ENCODE measurements around the gene BPIFB2.

DNA sequence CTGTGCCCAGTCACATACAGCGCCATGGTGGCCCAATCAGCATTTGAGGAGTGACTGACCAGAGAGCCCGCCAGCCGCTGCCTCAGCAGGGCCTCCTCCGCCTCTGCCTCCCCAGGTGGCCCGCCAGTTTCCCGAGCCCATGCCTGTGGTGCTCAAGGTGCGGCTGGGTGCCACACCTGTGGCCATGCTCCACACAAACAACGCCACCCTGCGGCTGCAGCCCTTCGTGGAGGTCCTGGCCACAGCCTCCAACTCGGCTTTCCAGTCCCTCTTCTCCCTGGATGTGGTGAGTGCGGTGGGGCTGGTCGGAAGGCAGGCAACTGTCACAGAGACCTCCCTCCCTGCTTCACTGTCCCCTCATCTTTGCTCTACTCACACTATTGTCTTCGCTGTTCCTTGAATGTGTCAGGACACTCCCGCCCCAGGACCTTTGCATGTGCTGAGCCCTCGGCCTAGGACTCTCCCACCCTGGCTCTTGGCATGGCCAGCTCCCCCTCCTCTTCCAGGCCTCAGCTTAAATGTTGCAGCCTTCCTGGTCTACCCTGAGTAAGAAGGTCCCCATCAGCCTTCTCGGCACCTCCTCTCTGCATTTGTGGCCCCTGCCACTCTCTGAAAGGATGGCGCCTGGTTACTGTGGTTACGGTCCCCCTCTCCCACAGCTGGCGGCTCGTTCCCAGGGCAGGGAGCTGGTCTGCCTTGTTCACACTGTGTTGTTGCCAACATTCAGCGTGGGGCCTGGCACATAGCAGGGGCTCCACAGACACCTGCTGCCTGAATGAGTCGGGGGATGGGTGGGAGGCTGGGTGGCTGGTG is 12.2 kb downstream of the BPIFB2 start:
- TF ChIP-seq, protein P1, sequence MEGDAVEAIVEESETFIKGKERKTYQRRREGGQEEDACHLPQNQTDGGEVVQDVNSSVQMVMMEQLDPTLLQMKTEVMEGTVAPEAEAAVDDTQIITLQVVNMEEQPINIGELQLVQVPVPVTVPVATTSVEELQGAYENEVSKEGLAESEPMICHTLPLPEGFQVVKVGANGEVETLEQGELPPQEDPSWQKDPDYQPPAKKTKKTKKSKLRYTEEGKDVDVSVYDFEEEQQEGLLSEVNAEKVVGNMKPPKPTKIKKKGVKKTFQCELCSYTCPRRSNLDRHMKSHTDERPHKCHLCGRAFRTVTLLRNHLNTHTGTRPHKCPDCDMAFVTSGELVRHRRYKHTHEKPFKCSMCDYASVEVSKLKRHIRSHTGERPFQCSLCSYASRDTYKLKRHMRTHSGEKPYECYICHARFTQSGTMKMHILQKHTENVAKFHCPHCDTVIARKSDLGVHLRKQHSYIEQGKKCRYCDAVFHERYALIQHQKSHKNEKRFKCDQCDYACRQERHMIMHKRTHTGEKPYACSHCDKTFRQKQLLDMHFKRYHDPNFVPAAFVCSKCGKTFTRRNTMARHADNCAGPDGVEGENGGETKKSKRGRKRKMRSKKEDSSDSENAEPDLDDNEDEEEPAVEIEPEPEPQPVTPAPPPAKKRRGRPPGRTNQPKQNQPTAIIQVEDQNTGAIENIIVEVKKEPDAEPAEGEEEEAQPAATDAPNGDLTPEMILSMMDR (optimal IDR thresholded peaks at IDR 0.05 in 1 of 3, IDR thresholded peaks at IDR 0.05 in 1 of 3, conservative IDR thresholded peaks at IDR 0.05 in 1 of 3; ENCODE audit: extremely low read depth in 1 of 3, insufficient read depth in 2 of 3, low read length in 3 of 3) = no peak
- TF ChIP-seq EZH2 (IDR thresholded peaks at IDR 0.05; ENCODE audit: low read length) = no peak

All from keratinocyte (primary cell).